H1 (cell line): ENCODE data around the gene FBN3. TPM values are rescaled to one million over a fixed set of nuclear protein-coding genes. Genes with fewer than 3 reads are reported as not detected.

Experiments used
- CTCF ChIA-PET: fragments of 300-600 bp; sonication (Branson Sonifier 250); formaldehyde crosslinking; loops from one replicate; lab custom pipeline; 2021; ENCODE audit not compliant: partially characterized antibody; lab: Charles Lee
- POLR2A ChIA-PET: fragments of 300-600 bp; sonication (Branson Sonifier 250); formaldehyde crosslinking; loops from one replicate; lab custom pipeline; 2021; ENCODE audit warnings: inconsistent platforms; ENCODE audit not compliant: partially characterized antibody; lab: Charles Lee
- DNase-seq, 2 experiments: peaks; one replicate each; pipeline versions ENCODE4 v3.0.0 to v3.0.0-alpha.2; 2010 to 2022; ENCODE audit warnings: low spot score in 2 of 2, low read depth in 1 of 2, mixed read lengths in 1 of 2
- FAIRE-seq: peaks from 2 replicates; lab custom pipeline; 2011; peaks lifted over from hg19 to GRCh38; lab: Jason Lieb, UNC
- H2AFZ ChIP-seq: 2 replicates; pipeline ENCODE4 v1.8.1; 2012; ENCODE audit warnings: low read length, inconsistent platforms
- H2AK5ac ChIP-seq: 2 replicates; pipeline ENCODE4 v1.6.1; 2013; ENCODE audit warnings: low read depth, low read length
- H2BK120ac ChIP-seq: replicated peaks from 2 replicates; pipeline ENCODE3; 2013; ENCODE audit warnings: low read depth, low read length, inconsistent platforms
- H2BK12ac ChIP-seq: 2 replicates; pipeline ENCODE4 v1.6.1; 2013; ENCODE audit warnings: low read depth, low read length
- H2BK15ac ChIP-seq: 2 replicates; pipeline ENCODE4 v1.6.1; 2013; ENCODE audit warnings: low read length
- H2BK20ac ChIP-seq: 2 replicates; pipeline ENCODE4 v1.6.1; 2013; ENCODE audit warnings: low read length
- H2BK5ac ChIP-seq: 2 replicates; pipeline ENCODE4 v1.6.1; 2013; ENCODE audit warnings: low read depth, low read length
- H3K14ac ChIP-seq: 2 replicates; pipeline ENCODE4 v1.6.1; 2013; ENCODE audit warnings: inconsistent platforms; ENCODE audit not compliant: insufficient read length
- H3K18ac ChIP-seq: 2 replicates; pipeline ENCODE4 v1.6.1; 2013; ENCODE audit warnings: low read length; ENCODE audit errors: extremely low read depth
- H3K23ac ChIP-seq: 2 replicates; pipeline ENCODE4 v1.6.1; 2013; ENCODE audit warnings: inconsistent platforms; ENCODE audit not compliant: insufficient read length
- H3K23me2 ChIP-seq: 2 replicates; pipeline ENCODE4 v1.6.1; 2013; ENCODE audit warnings: low read depth, low read length
- H3K27ac ChIP-seq: 2 replicates; pipeline ENCODE4 v1.6.1; 2011; ENCODE audit warnings: low read depth, low read length, inconsistent platforms
- H3K27me3 ChIP-seq, 4 experiments: replicated peaks in 1 of 4; 1 replicate in 1 of 4; 2 replicates in 3 of 4; pipeline versions ENCODE4 v1.6.1 to v1.8.1; 2011 to 2013; ENCODE audit warnings: low read length in 3 of 4, mild to moderate bottlenecking in 3 of 4, inconsistent platforms in 2 of 4, mixed read lengths in 2 of 4, moderate library complexity in 1 of 4; ENCODE audit not compliant: control insufficient read depth in 3 of 4, insufficient read depth in 3 of 4; ENCODE audit errors: extremely low read depth in 1 of 4
- H3K36me3 ChIP-seq, 4 experiments: 2 replicates each; pipeline versions ENCODE4 v1.6.1 to v1.8.1; 2011 to 2013; ENCODE audit warnings: mild to moderate bottlenecking in 4 of 4, low read length in 3 of 4, moderate library complexity in 2 of 4, control low read depth in 1 of 4, inconsistent platforms in 1 of 4; ENCODE audit not compliant: insufficient read depth in 4 of 4, control insufficient read depth in 2 of 4
- H3K4ac ChIP-seq: replicated peaks from 2 replicates; pipeline ENCODE3; 2013; ENCODE audit warnings: low read length, low read depth, mixed read lengths, inconsistent platforms; ENCODE audit not compliant: insufficient read length
- H3K4me1 ChIP-seq, 4 experiments: replicated peaks in 1 of 4; 1 replicate in 1 of 4; 2 replicates in 3 of 4; pipeline versions ENCODE4 v1.6.1 to v1.8.1; 2011 to 2013; ENCODE audit warnings: low read length in 3 of 4, inconsistent platforms in 2 of 4, mixed read lengths in 1 of 4; ENCODE audit not compliant: insufficient read depth in 4 of 4, control insufficient read depth in 3 of 4
- H3K4me2 ChIP-seq, 2 experiments: 2 replicates each; pipeline versions ENCODE4 v1.6.1 to v1.8.1; 2011 to 2013; ENCODE audit warnings: low read depth in 2 of 2, low read length in 2 of 2, control low read depth in 1 of 2, inconsistent platforms in 1 of 2, mild to moderate bottlenecking in 1 of 2; ENCODE audit not compliant: insufficient read depth in 1 of 2
- H3K4me3 ChIP-seq, 4 experiments: fragments of 200-600, 300-600 bp in 1 of 4; sonication (generic), shearing (Covaris generic), sonication (Bioruptor Twin) in 1 of 4; 2 replicates each; pipeline versions ENCODE4 v1.5.1 to v1.8.1; 2011 to 2016; ENCODE audit warnings: low read length in 4 of 4, low read depth in 3 of 4, control low read depth in 2 of 4, inconsistent platforms in 2 of 4, mild to moderate bottlenecking in 2 of 4, mixed read lengths in 1 of 4, moderate library complexity in 1 of 4; ENCODE audit not compliant: insufficient read depth in 2 of 4; ENCODE audit errors: extremely low read depth in 1 of 4
- H3K56ac ChIP-seq: replicated peaks from 2 replicates; pipeline ENCODE3; 2013; ENCODE audit warnings: low read depth, mild to moderate bottlenecking, mixed read lengths, low read length, inconsistent platforms; ENCODE audit not compliant: insufficient read length
- H3K79me1 ChIP-seq: 2 replicates; pipeline ENCODE4 v1.6.1; 2013; ENCODE audit warnings: low read depth, low read length, control low read depth
- H3K79me2 ChIP-seq, 2 experiments: 2 replicates each; pipeline versions ENCODE4 v1.6.1 to v1.8.1; 2012 to 2013; ENCODE audit warnings: low read length in 2 of 2, mild to moderate bottlenecking in 2 of 2, inconsistent platforms in 1 of 2; ENCODE audit not compliant: insufficient read depth in 2 of 2, control insufficient read depth in 1 of 2
- H3K9ac ChIP-seq, 4 experiments: replicated peaks in 1 of 4; 1 replicate in 1 of 4; 2 replicates in 3 of 4; pipeline versions ENCODE4 v1.6.1 to v1.8.1; 2011 to 2013; ENCODE audit warnings: low read depth in 3 of 4, low read length in 3 of 4, control low read depth in 2 of 4, mild to moderate bottlenecking in 2 of 4, moderate library complexity in 2 of 4, inconsistent platforms in 1 of 4; ENCODE audit errors: extremely low read depth in 1 of 4
- H3K9me3 ChIP-seq, 2 experiments: 2 replicates each; pipeline versions ENCODE4 v1.6.1 to v1.8.1; 2012 to 2013; ENCODE audit warnings: mild to moderate bottlenecking in 2 of 2, moderate library complexity in 2 of 2, control low read depth in 1 of 2, inconsistent platforms in 1 of 2, low read depth in 1 of 2, low read length in 1 of 2, mixed read lengths in 1 of 2; ENCODE audit not compliant: insufficient read depth in 2 of 2
- H4K20me1 ChIP-seq, 2 experiments: replicated peaks in 1 of 2; 2 replicates each; pipeline versions ENCODE3 to v1.8.1; 2011 to 2013; ENCODE audit warnings: inconsistent platforms in 2 of 2, low read length in 2 of 2, mild to moderate bottlenecking in 1 of 2; ENCODE audit not compliant: insufficient read depth in 2 of 2, control insufficient read depth in 1 of 2
- H4K5ac ChIP-seq: 2 replicates; pipeline ENCODE4 v1.6.1; 2013; ENCODE audit warnings: low read length, low read depth, mixed read lengths, inconsistent platforms; ENCODE audit not compliant: insufficient read length
- H4K8ac ChIP-seq: 2 replicates; pipeline ENCODE4 v1.8.0; 2013; ENCODE audit warnings: mild to moderate bottlenecking, moderate library complexity, low read length, inconsistent platforms; ENCODE audit not compliant: insufficient read depth; ENCODE audit errors: extremely low read depth
- H4K91ac ChIP-seq: replicated peaks from 2 replicates; pipeline ENCODE3; 2013; ENCODE audit warnings: low read length, mixed read lengths, inconsistent platforms; ENCODE audit not compliant: insufficient read length
- CREB1 ChIP-seq: IDR thresholded peaks from 2 replicates; pipeline ENCODE4 v1.6.1; 2012; ENCODE audit warnings: inconsistent platforms
- EP300 ChIP-seq, 2 experiments: IDR thresholded peaks; 1 replicate in 1 of 2; 2 replicates in 1 of 2; pipeline ENCODE4 v1.6.1; 2011 to 2012; ENCODE audit warnings: low read depth in 2 of 2, low read length in 2 of 2, mild to moderate bottlenecking in 2 of 2, borderline replicate concordance in 1 of 2, inconsistent platforms in 1 of 2, moderate library complexity in 1 of 2
- JUND ChIP-seq: IDR thresholded peaks from 2 replicates; pipeline ENCODE4 v1.6.1; 2011; ENCODE audit warnings: mild to moderate bottlenecking, improper control_type of control experiment, low read length
- NANOG ChIP-seq: IDR thresholded peaks from 2 replicates; pipeline ENCODE4 v1.6.1; 2011; ENCODE audit warnings: low read length, low read depth, mild to moderate bottlenecking, inconsistent platforms; ENCODE audit not compliant: insufficient read depth, poor library complexity, severe bottlenecking
- NRF1 ChIP-seq: IDR thresholded peaks from 2 replicates; pipeline ENCODE4 v1.6.1; 2011; ENCODE audit warnings: mild to moderate bottlenecking, low read depth, low read length, improper control_type of control experiment
- POLR2A ChIP-seq, 2 experiments: IDR thresholded peaks; 1 replicate in 1 of 2; 2 replicates in 1 of 2; pipeline ENCODE4 v1.6.1; 2011; ENCODE audit warnings: low read depth in 2 of 2, low read length in 2 of 2, mild to moderate bottlenecking in 2 of 2; ENCODE audit errors: control extremely low read depth in 1 of 2
- SRF ChIP-seq: IDR thresholded peaks from 2 replicates; pipeline ENCODE4 v1.6.1; 2011; ENCODE audit warnings: mild to moderate bottlenecking, low read depth, low read length, moderate library complexity
- TBP ChIP-seq: IDR thresholded peaks from 2 replicates; pipeline ENCODE4 v1.6.1; 2011; ENCODE audit warnings: low read depth, low read length, improper control_type of control experiment
- WGBS, 2 experiments: shearing (Covaris generic) in 1 of 2; methylation state at CpG; one replicate each; pipeline versions ENCODE4 v1.1.6 to v1.1.7; 2013 to 2015; ENCODE audit warnings: low lambda C conversion rate in 2 of 2, mixed read lengths in 2 of 2, inconsistent platforms in 1 of 2, low coverage in 1 of 2, missing lambda C conversion rate in 1 of 2; ENCODE audit not compliant: insufficient replicate concordance in 2 of 2, insufficient coverage in 1 of 2, insufficient read length in 1 of 2; ENCODE audit errors: extremely low coverage in 1 of 2, missing lambda C conversion rate in 1 of 2; 5-methylcytosine and 5-hydroxymethylcytosine counted together
- long read RNA-seq, 2 experiments: library from RNA in 1 of 2; library from capped mRNA in 1 of 2; stranded (forward); transcript quantifications; one replicate each; pipeline ENCODE4 v2.0.0, GENCODE V29; 2021; ENCODE audit warnings: inconsistent platforms in 1 of 2
- polyA minus RNA-seq, 3 experiments: library from RNA; depleted of rRNA, polyadenylated mRNA; stranded (reverse); fragments of >200 nt; gene quantifications; 1 replicate in 2 of 3; 2 replicates in 1 of 3; pipeline ENCODE4 v1.2.3, GENCODE V29; 2011
- polyA plus RNA-seq, 7 experiments: library from polyadenylated mRNA; depleted of rRNA in 3 of 7; stranded (reverse) in 5 of 7; unstranded in 2 of 7; fragments of >200 nt in 5 of 7; fragments of 200-250 nt in 2 of 7; gene quantifications; 1 replicate in 5 of 7; 2 replicates in 1 of 7; 4 replicates in 1 of 7; pipeline versions ENCODE4 v1.2.1 to v1.2.3, GENCODE V29; 2011 to 2013; ENCODE audit warnings: missing spikeins in 2 of 7, mixed read lengths in 2 of 7
- total RNA-seq: library from RNA; stranded (reverse); fragmentation: NEBNext Ultra II Directional; extraction: Animal tissue kit (Norgen Biotek cat#: 25700); gene quantifications from 2 replicates; pipeline ENCODE4 v1.2.1, GENCODE V29; 2021
- TF ChIP-seq, protein P1 (sequence below): IDR thresholded peaks from 2 replicates; pipeline ENCODE4 v1.6.1; 2012; ENCODE audit warnings: inconsistent platforms

The FBN3 gene
- total RNA-seq, result 38.7 and 39.0 TPM in 2 replicates
- 37.1 and 64.1 TPM in 2 replicates for polyA plus RNA-seq (2011; rRNA removed)
- 56.0 TPM for polyA plus RNA-seq (2011; cell fraction: cytosol; rRNA removed)
- polyA plus RNA-seq (2011; cell fraction: nucleus; rRNA removed), result 303 TPM
- polyA plus RNA-seq (2012, experiment 1 of 2), result 37.9 to 66.2 TPM (median 58.6 TPM) in 4 replicates
- polyA plus RNA-seq (2012, experiment 2 of 2), result 19.7 TPM
- 27.8 TPM for polyA plus RNA-seq (2013, experiment 1 of 2)
- polyA plus RNA-seq (2013, experiment 2 of 2), result 19.6 TPM
- polyA minus RNA-seq (2011; rRNA and poly(A)+ RNA removed), result 77.0 and 93.3 TPM in 2 replicates
- 25.2 TPM for polyA minus RNA-seq (2011; cell fraction: cytosol; rRNA and poly(A)+ RNA removed)
- 51.6 TPM for polyA minus RNA-seq (2011; cell fraction: nucleus; rRNA and poly(A)+ RNA removed)
- long read RNA-seq, experiment 1, partial matches to known transcripts, result 11 of 17 reads
- long read RNA-seq, experiment 1, other reads (novel, unspliced or antisense), result 5 of 17 reads
- long read RNA-seq, experiment 2, result 0 reads

DNA sequence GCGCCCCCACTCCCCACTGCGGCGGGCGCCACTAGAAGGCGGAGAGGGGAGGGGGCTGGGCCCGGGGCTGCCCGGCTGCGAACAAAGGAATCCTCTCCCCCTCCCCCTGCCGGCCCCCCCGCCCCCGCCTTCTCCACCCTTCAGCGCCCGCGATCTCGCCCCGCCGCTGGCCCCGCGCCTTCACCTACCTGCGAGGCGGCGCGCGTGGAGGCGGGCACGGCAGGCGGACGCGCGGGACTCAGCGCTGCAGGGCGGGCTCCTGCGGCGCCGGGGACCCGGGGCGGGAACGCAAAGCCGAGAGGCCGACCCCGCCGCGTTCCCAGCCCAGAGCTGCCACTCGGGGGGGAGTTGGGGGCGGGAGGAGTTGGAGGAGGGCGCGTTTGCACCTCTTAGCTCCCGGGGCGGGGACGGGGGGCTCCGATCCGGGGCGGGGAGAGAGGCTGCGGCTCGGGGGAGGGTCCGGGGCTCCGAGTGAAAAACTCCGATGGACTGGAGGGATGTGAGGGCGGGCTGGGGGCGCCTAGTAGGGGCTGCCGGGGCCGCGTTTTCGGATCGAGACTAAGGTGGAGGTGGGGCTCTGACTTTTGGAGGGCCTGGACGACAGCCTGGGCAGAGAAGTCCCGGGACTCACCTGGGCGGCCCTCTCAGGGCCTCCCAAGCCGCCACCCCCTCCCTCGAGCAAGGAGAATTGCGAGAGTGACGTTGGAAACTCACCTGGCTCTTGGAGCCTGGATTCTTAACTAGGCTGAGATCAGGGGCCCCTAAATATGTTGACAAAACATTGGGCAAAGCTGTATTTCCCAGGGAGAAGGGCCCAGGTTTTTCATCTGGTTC, at the start of gene FBN3:
FBN3 (minus strand) TSS at position 332 of the 834 bp plus-strand sequence. CDS start 2,112 bp downstream, outside the sequence.
- 0% methylated on average over 4 of the region's 72 CpGs; no CpG with 5 or more reads in 1 of the 2 experiments for WGBS, 2 experiments
- ChIA-PET POLR2A (interaction anchor here (0.6 to 2.7 kb wide), 13 partner anchors 9 to 222 kb away, joined by 3 to 13 read pairs (median 4); partner anchors contain the start of gene CERS4), CTCF (no interaction called here)
- TF ChIP-seq NANOG (no peak), NRF1 (no peak), POLR2A (IDR thresholded peaks at IDR 0.05; ENCODE audit: control extremely low read depth in 1 of 2, low read depth in 2 of 2, low read length in 2 of 2) (peak in 1 of 2 experiments; percentile 26; a peak in 1 of 3 replicates), TBP (0 out of 2 replicates have a peak, but pooled peaks have one; percentile 12), CREB1 (no peak), EP300 (IDR thresholded peaks at IDR 0.05; ENCODE audit: borderline replicate concordance in 1 of 2, low read depth in 2 of 2, low read length in 2 of 2) (no peak), JUND (no peak), SRF (no peak)
- TF ChIP-seq, protein P1, sequence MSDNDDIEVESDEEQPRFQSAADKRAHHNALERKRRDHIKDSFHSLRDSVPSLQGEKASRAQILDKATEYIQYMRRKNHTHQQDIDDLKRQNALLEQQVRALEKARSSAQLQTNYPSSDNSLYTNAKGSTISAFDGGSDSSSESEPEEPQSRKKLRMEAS, result no peak

More for the DNA sequence above, at the start of gene FBN3:
- H3K4ac ChIP-seq, result peak within 1 kb of the TSS; percentile 46
- H3K27me3 ChIP-seq, result no peaks in the 10 kb centered on the region
- peak within 1 kb of the TSS; percentile 27; the same call in 1 of the 2 replicates for H2BK12ac ChIP-seq
- no peak within 1 kb of the TSS for H3K56ac ChIP-seq
- H3K4me3 ChIP-seq, result peak within 1 kb of the TSS; percentile 58 to 78 (median 62)
- no peak within 1 kb of the TSS for H2BK20ac ChIP-seq
- H3K9ac ChIP-seq, result peak within 1 kb of the TSS in 3 of 4 experiments; percentile 57 to 75 (median 67); a peak in 6 of 7 replicates
- no peaks in the 10 kb centered on the region; the same call in 1 of the 2 replicates for H3K23me2 ChIP-seq
- DNase-seq, result peak in 1 of 2 experiments; percentile 80
- no peak within 1 kb of the TSS for H2AFZ ChIP-seq
- no peak within 1 kb of the TSS for H3K14ac ChIP-seq
- peaks cover 6% of the 10 kb centered on the region for H3K79me1 ChIP-seq
- H4K8ac ChIP-seq, result peak within 1 kb of the TSS; percentile 77; the same call in 1 of the 2 replicates
- H3K27ac ChIP-seq, result peak within 1 kb of the TSS; percentile 76; the same call in 1 of the 2 replicates
- H3K9me3 ChIP-seq, result no peaks in the 10 kb centered on the region
- H2BK5ac ChIP-seq, result peak within 1 kb of the TSS; percentile 90
- peak within 1 kb of the TSS; percentile 48 to 72 for H3K4me2 ChIP-seq
- peak within 1 kb of the TSS; percentile 36 for H4K91ac ChIP-seq
- peaks cover 0 to 24% (median 13%) of the 10 kb centered on the region in 4 experiments; a peak in 6 of 7 replicates for H3K4me1 ChIP-seq
- no peak within 1 kb of the TSS for H2AK5ac ChIP-seq
- no peak within 1 kb of the TSS for H2BK15ac ChIP-seq
- H3K36me3 ChIP-seq, result no peaks in the 10 kb centered on the region; a peak in 1 of 8 replicates
- H3K23ac ChIP-seq, result no peak within 1 kb of the TSS
- peak within 1 kb of the TSS; percentile 92 for H4K5ac ChIP-seq
- H2BK120ac ChIP-seq, result no peak within 1 kb of the TSS
- H4K20me1 ChIP-seq, result no peaks in the 10 kb centered on the region
- H3K18ac ChIP-seq, result peak within 1 kb of the TSS; percentile 41
- no peak for FAIRE-seq
- peaks cover 0 to 19% of the 10 kb centered on the region in 2 experiments; a peak in 1 of 4 replicates for H3K79me2 ChIP-seq
